SK-N-MC (cell line): Measurements from ENCODE around the gene UGT2B7.

ENCODE experiments used
- DNase-seq: peaks from one replicate; pipeline ENCODE4 v3.0.0-alpha.2; 2011; ENCODE audit warnings: low read depth, low spot score
- H3K27ac ChIP-seq: fragments of 200-600 bp; sonication (generic); 2 replicates; pipeline ENCODE4 v1.5.1; 2016; ENCODE audit warnings: mixed run types
- H3K36me3 ChIP-seq: fragments of 200-600 bp; sonication (generic); 2 replicates; pipeline ENCODE4 v1.6.1; 2017; ENCODE audit warnings: antibody characterized with exemption, low read length, mixed read lengths; ENCODE audit not compliant: insufficient read depth
- H3K4me3 ChIP-seq: fragments of 200-600 bp; sonication (generic); 2 replicates; pipeline ENCODE4 v1.5.1; 2016
- H3K9ac ChIP-seq: fragments of 200-600 bp; sonication (generic); 2 replicates; pipeline ENCODE4 v1.8.0; 2017; ENCODE audit warnings: mixed run types, mixed read lengths; ENCODE audit not compliant: insufficient read length
- H3K9me3 ChIP-seq: fragments of 200-600 bp; sonication (generic); 2 replicates; pipeline ENCODE4 v1.6.1; 2017; ENCODE audit warnings: low read depth, mild to moderate bottlenecking, antibody characterized with exemption, low read length, moderate library complexity, mixed read lengths
- EZH2 ChIP-seq: fragments of 200-600 bp; sonication (generic); IDR thresholded peaks from one replicate; pipeline ENCODE4 v1.6.1; 2017; ENCODE audit warnings: antibody characterized with exemption
- FOXP2 ChIP-seq: optimal IDR thresholded peaks from 2 replicates; pipeline ENCODE3; 2011; ENCODE audit warnings: mild to moderate bottlenecking, moderate library complexity; ENCODE audit not compliant: insufficient read depth; ENCODE audit errors: extremely low read length, control extremely low read depth
- POLR2AphosphoS5 ChIP-seq: IDR thresholded peaks from 2 replicates; pipeline ENCODE4 v1.6.1; 2012; ENCODE audit warnings: mild to moderate bottlenecking, low read depth, low read length, borderline replicate concordance

Gene UGT2B7

GRCh38 chr4:69075061-69075792, 21.0 kb upstream of the UGT2B7 start:
- Histone ChIP-seq H3K9me3 (no peaks in the 10 kb centered on the region), H3K27ac (no peak overlapping the region), H3K4me3 (no peak overlapping the region), H3K36me3 (no peaks in the 10 kb centered on the region), H3K9ac (no peak overlapping the region)
- no peak for DNase-seq
- TF ChIP-seq POLR2AphosphoS5 = no peak
- no peak for TF ChIP-seq EZH2
- TF ChIP-seq FOXP2 = no peak

GRCh38 chr4:69078852-69079251, 17.4 kb upstream of the UGT2B7 start:
- no peak for TF ChIP-seq EZH2
- no peak for TF ChIP-seq POLR2AphosphoS5
- no peak for TF ChIP-seq FOXP2
- Histone ChIP-seq H3K9me3 (no peaks in the 10 kb centered on the region), H3K4me3 (no peak overlapping the region), H3K9ac (no peak overlapping the region), H3K36me3 (no peaks in the 10 kb centered on the region), H3K27ac (no peak overlapping the region)
- no peak for DNase-seq

GRCh38 chr4:69088473-69088872, 7.8 kb upstream of the UGT2B7 start:
- H3K27ac ChIP-seq = no peak overlapping the region
- no peak overlapping the region for H3K4me3 ChIP-seq
- no peak overlapping the region for H3K9ac ChIP-seq
- TF ChIP-seq EZH2 (no peak), POLR2AphosphoS5 (no peak), FOXP2 (no peak)
- no peaks in the 10 kb centered on the region for H3K9me3 ChIP-seq
- no peaks in the 10 kb centered on the region for H3K36me3 ChIP-seq
- no peak for DNase-seq

DNA sequence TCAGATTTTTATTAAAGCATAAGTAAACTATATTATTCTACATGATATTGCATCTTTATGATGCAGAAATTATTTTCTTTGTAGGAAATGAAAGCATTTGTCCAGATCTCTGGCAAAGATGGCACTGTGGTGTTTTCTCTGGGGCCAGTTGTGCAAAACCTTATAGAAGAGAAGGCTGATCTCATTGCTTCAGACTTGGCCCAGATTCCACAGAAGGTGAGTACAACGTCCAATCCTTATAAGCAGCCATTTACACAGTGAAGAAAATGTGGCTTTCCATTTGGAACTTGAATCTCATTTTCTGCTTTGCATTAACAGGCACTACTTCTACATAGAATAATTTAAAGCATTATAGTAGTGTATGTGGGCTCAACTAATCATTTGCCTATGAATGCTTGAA, 6.9 kb upstream of the UGT2B7 start:
- no peak for TF ChIP-seq FOXP2
- TF ChIP-seq EZH2 = no peak
- no peaks in the 10 kb centered on the region for H3K36me3 ChIP-seq
- DNase-seq = no peak
- no peak overlapping the region for H3K9ac ChIP-seq
- H3K4me3 ChIP-seq = no peak overlapping the region
- H3K27ac ChIP-seq = no peak overlapping the region
- H3K9me3 ChIP-seq = no peaks in the 10 kb centered on the region

DNA sequence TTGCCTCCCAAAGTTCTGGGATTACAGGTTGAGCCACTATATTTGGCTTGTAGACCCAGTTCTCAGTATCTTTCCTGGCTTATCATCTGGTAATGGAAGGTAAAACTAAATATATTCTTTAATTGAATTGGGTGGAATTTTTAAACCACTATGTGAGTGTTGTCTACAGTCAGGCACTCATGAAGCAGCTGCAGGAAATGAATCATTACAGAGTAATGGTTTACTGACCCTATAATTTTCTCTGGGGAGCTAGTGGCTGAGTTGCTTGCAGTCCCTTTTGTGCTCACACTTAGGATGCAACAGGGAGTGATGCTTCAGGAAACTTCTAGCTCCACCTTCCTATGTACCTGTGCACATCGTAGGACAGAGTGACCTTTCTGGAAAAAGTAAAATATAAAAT, 4.1 kb upstream of the UGT2B7 start:
- TF ChIP-seq POLR2AphosphoS5 (no peak), FOXP2 (no peak), EZH2 (no peak)
- H3K27ac ChIP-seq = no peak overlapping the region
- DNase-seq = no peak
- H3K9me3 ChIP-seq = no peaks in the 10 kb centered on the region
- no peaks in the 10 kb centered on the region for H3K36me3 ChIP-seq
- no peak overlapping the region for H3K9ac ChIP-seq
- H3K4me3 ChIP-seq = no peak overlapping the region

- TF ChIP-seq EZH2 (no peak), POLR2AphosphoS5 (no peak), FOXP2 (no peak)
- Histone ChIP-seq H3K36me3 (no peaks in the 10 kb centered on the region), H3K27ac (no peak overlapping the region), H3K9me3 (no peaks in the 10 kb centered on the region), H3K9ac (no peak overlapping the region), H3K4me3 (no peak overlapping the region)
- no peak for DNase-seq
These were observed 3.2 kb upstream of the UGT2B7 start for GRCh38 chr4:69092980-69093568.

DNA sequence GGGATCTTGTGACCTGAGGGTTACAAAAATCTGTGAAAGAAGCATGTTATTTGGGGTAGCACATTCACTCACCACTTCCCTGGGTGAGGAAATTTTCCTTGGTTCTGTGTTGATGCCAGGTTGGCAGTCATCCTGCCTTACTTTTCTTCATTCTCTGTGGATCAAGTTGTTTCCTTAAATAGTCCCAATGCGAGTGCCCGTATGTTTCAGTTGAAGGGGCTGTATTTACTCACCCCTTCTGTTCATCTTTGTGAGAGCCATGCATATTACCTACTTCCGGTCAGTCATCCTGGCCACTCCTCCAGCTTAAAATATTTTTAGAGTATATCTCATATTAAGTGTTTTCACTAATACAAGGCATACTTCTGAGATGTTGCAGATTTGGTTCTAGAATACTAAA, 2.6 kb upstream of the UGT2B7 start:
- TF ChIP-seq POLR2AphosphoS5 (no peak), EZH2 (no peak), FOXP2 (no peak)
- Histone ChIP-seq H3K36me3 (no peaks in the 10 kb centered on the region), H3K27ac (no peak overlapping the region), H3K9ac (no peak overlapping the region), H3K4me3 (no peak overlapping the region), H3K9me3 (no peaks in the 10 kb centered on the region)
- DNase-seq = no peak

DNA sequence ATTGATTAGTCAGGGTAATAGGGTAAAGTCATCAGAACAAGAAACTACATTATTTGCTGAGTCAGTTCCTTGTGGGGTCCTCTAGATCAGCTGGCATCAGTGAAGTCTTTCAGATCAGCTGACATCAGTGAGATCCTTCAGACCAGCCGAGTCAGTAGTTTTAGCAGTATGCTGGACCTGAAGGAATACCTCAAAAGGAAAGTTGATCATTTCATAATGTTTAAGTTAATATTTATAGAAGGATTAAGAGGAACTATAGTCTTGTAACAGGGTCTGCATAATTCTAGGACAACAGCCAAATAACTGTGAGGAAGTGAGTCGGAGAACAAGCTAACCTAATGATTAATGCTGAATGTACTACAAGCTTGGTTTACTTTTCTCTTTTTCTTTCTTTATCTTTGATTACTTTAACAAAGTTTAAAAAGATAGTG, 958 bp upstream of the UGT2B7 start:
- no peak overlapping the region for H3K27ac ChIP-seq
- H3K9ac ChIP-seq = no peak overlapping the region
- H3K9me3 ChIP-seq = no peaks in the 10 kb centered on the region
- TF ChIP-seq FOXP2 (no peak), EZH2 (no peak), POLR2AphosphoS5 (no peak)
- H3K4me3 ChIP-seq = no peak overlapping the region
- H3K36me3 ChIP-seq = no peaks in the 10 kb centered on the region
- no peak for DNase-seq
